Hepatocyte (in vitro differentiated cells): Measurements from ENCODE around the gene MAD1L1.

ENCODE experiments used
- CTCF ChIP-seq: fragments of 200-600 bp; sonication (generic); IDR thresholded peaks from 2 replicates; pipeline ENCODE4 v1.5.1; 2016; ENCODE audit warnings: antibody characterized with exemption, mild to moderate bottlenecking; ENCODE audit not compliant: poor library complexity
- EZH2 ChIP-seq: fragments of 200-600 bp; sonication (generic); IDR thresholded peaks from 2 replicates; pipeline ENCODE4 v1.6.1; 2016; ENCODE audit warnings: antibody characterized with exemption, mild to moderate bottlenecking, borderline replicate concordance
- EZH2phosphoT487 ChIP-seq: fragments of 200-600 bp; sonication (generic); IDR thresholded peaks from one replicate; pipeline ENCODE4 v1.6.1; 2018; ENCODE audit warnings: antibody characterized with exemption, mild to moderate bottlenecking, low read depth, moderate library complexity; ENCODE audit not compliant: unreplicated experiment, severe bottlenecking

DNA sequence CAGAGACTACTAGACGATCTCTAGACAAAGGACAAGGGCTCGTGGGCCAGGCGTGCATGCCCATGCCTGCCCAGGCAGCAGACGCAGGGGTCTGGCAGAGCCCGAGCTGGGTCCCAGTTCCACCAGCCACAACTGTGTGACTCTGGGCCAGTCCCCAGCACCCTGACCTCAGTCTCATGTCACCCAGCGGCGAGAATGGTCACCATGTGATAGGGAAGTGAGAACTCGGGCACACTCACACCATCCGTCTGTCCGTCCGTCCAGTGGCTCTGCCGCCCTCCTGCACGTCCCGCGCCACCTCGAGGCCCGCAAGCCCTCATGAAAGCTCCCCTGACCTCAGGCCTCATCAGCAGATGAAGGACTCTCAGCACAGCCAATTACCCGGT, 282.7 kb downstream of the MAD1L1 start:
- TF ChIP-seq CTCF (no peak), EZH2 (no peak), EZH2phosphoT487 (no peak)
